Activated B cell treated with CpG ODN at 0.5 μM for 24 hours (primary cell): ENCODE data around the gene LDLRAD4. TPM values are rescaled to one million over a fixed set of nuclear protein-coding genes. Genes with fewer than 3 reads are reported as not detected.

Experiments
- ATAC-seq: fragments of 200-7000 bp; cut with Tn5 transposase; one replicate; pipeline ENCODE4 v1.10.0; 2021; ENCODE audit warnings: low read depth, mild to moderate bottlenecking, moderate library complexity
- CTCF ChIA-PET: fragments of 350-600 bp; sonication (Branson Sonifier 250); formaldehyde crosslinking; loops from one replicate; lab custom pipeline; 2021; ENCODE audit warnings: antibody characterized with exemption; lab: Charles Lee
- POLR2A ChIA-PET: fragments of 350-600 bp; sonication (Branson Sonifier 250); formaldehyde crosslinking; loops from one replicate; lab custom pipeline; 2021; ENCODE audit warnings: antibody characterized with exemption; lab: Charles Lee
- DNase-seq: peaks from one replicate; pipeline ENCODE4 v3.0.0; 2022
- H3K27ac Mint-ChIP-seq: one replicate; pipeline ENCODE4 v1.8.0; 2020; ENCODE audit warnings: mixed read lengths
- H3K27me3 Mint-ChIP-seq: one replicate; pipeline ENCODE4 v1.8.0; 2021; ENCODE audit warnings: mixed read lengths
- H3K36me3 Mint-ChIP-seq: one replicate; pipeline ENCODE4 v1.8.0; 2021; ENCODE audit warnings: low read depth, mixed read lengths
- H3K4me1 Mint-ChIP-seq: one replicate; pipeline ENCODE4 v1.8.0; 2021; ENCODE audit warnings: mixed read lengths
- H3K4me3 Mint-ChIP-seq: one replicate; pipeline ENCODE4 v1.8.0; 2020; ENCODE audit warnings: mild to moderate bottlenecking, mixed read lengths
- H3K9me3 Mint-ChIP-seq: one replicate; pipeline ENCODE4 v1.8.0; 2020; ENCODE audit warnings: mixed read lengths
- intact Hi-C: fragments of 100-400 bp; cut with micrococcal nuclease; formaldehyde crosslinking; loops from one replicate; pipeline ENCODE4 v1.15.1; 2024
- total RNA-seq: library from RNA; stranded (reverse); gene quantifications from 2 replicates; pipeline ENCODE4 v1.2.3, GENCODE V29; 2022
- TF ChIP-seq, protein P1 (sequence below): fragments of 200-600 bp; IDR thresholded peaks from one replicate; pipeline ENCODE4 v1.8.0; 2022; ENCODE audit warnings: antibody characterized with exemption, mild to moderate bottlenecking

The LDLRAD4 gene
- total RNA-seq, 1 donor from 2014 or later = 66.9 TPM

DNA sequence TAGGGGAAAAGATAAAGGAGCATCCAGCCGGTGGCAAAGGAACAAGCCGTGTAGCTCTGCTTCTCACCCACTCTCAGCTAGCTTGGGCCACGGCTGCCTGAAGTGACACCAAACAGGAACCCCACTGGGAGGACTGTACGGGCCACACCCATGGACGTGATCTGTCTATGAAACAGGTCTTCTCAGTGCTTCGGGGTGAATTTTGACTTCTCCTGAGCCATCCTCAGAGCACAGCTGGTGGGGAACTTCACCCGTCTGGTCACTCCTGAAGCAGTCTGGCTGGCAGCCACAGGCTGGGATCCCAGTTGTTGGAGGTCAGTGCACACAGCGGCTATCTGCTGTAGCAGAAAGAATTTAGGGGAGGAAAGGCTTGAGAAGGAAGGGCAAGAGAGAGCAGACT lies 284.0 kb downstream of the LDLRAD4 start:
- DNase-seq (no peak), ATAC-seq (peak; percentile 38)
- intact Hi-C loops = loop anchor here (1.0 to 5.0 kb wide), 3 partner anchors 35 to 127 kb away; no protein-coding TSS in a partner anchor
- ChIA-PET CTCF (interaction anchor here (0.9 to 1.2 kb wide), 2 partner anchors 56 to 287 kb away, joined by 3 read pairs; no protein-coding TSS in a partner anchor), POLR2A (interaction anchor here (1.0 to 1.2 kb wide), 3 partner anchors 38 to 619 kb away, joined by 3 to 8 read pairs (median 6); no protein-coding TSS in a partner anchor)
- Mint-ChIP-seq H3K36me3 (peaks cover 4% of the 10 kb centered on the region), H3K4me3 (peak overlapping the region; percentile 24), H3K9me3 (peaks cover 3% of the 10 kb centered on the region), H3K27ac (peak overlapping the region; percentile 67), H3K4me1 (peaks cover 27% of the 10 kb centered on the region), H3K27me3 (peaks cover 2% of the 10 kb centered on the region)
- TF ChIP-seq, protein P1, sequence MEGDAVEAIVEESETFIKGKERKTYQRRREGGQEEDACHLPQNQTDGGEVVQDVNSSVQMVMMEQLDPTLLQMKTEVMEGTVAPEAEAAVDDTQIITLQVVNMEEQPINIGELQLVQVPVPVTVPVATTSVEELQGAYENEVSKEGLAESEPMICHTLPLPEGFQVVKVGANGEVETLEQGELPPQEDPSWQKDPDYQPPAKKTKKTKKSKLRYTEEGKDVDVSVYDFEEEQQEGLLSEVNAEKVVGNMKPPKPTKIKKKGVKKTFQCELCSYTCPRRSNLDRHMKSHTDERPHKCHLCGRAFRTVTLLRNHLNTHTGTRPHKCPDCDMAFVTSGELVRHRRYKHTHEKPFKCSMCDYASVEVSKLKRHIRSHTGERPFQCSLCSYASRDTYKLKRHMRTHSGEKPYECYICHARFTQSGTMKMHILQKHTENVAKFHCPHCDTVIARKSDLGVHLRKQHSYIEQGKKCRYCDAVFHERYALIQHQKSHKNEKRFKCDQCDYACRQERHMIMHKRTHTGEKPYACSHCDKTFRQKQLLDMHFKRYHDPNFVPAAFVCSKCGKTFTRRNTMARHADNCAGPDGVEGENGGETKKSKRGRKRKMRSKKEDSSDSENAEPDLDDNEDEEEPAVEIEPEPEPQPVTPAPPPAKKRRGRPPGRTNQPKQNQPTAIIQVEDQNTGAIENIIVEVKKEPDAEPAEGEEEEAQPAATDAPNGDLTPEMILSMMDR = no peak

DNA sequence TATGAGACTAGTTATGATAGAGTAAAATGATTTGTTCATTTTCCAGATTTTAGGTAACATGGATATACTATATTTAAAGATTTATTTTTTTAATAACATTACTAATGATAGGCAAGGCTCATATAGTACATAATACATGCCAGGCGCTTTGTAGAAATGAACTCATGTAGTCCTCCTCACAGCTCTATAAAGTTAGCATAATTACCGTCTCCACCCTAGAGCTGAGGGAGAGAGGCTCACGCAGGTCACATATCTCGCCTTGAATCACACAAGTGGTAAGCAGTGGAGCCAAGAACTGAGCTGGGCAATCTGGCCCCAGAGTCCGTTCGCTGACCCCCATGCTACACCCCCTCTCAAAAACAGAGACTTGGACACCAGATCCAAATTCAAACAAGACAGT lies 285.3 kb downstream of the LDLRAD4 start:
- CTCF ChIA-PET = no interaction called here
- H3K4me3 Mint-ChIP-seq = no peak overlapping the region
- no peak for DNase-seq
- ATAC-seq = no peak
- intact Hi-C loops = loop anchor here (5.0 kb wide), 1 partner anchor 33 kb away; no protein-coding TSS in a partner anchor
- H3K9me3 Mint-ChIP-seq = peaks cover 3% of the 10 kb centered on the region
- TF ChIP-seq, protein P1 = no peak
- H3K36me3 Mint-ChIP-seq = peaks cover 2% of the 10 kb centered on the region
- H3K27me3 Mint-ChIP-seq = peaks cover 6% of the 10 kb centered on the region
- H3K4me1 Mint-ChIP-seq = peaks cover 27% of the 10 kb centered on the region
- POLR2A ChIA-PET = no interaction called here
- H3K27ac Mint-ChIP-seq = no peak overlapping the region

DNA sequence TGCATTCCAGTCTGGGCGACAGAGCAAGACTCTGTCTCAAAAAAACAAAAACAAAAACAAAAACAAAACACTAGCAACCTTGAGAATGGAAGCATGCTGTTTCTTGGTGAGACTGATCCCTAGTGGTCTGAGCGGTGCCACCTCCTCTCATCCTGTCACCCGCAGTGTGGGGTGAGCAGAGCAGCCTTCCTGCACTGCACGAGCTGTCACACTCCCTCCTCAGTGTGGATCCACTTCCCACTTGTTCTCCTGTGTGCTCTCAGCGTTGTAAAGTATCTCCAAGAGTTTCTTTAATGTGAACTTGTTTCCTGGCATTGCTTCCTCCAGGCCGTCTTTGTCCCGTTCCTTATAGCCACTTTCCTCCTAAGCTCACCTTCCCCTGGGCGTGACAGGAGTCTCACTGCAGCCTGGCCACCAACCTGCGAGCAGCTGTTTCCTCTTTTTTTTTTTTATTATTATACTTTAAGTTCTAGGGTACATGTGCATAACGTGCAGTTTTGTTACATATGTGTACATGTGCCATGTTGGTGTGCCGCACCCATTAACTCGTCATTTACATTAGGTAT lies 287.3 kb downstream of the LDLRAD4 start:
- H3K27ac Mint-ChIP-seq = no peak overlapping the region
- peaks cover 6% of the 10 kb centered on the region for H3K27me3 Mint-ChIP-seq
- no peaks in the 10 kb centered on the region for H3K36me3 Mint-ChIP-seq
- CTCF ChIA-PET = no interaction called here
- DNase-seq = no peak
- TF ChIP-seq, protein P1 = no peak
- H3K4me1 Mint-ChIP-seq = peaks cover 27% of the 10 kb centered on the region
- ATAC-seq = no peak
- peak overlapping the region; percentile 12 for H3K4me3 Mint-ChIP-seq
- POLR2A ChIA-PET = no interaction called here
- intact Hi-C loops = no loop called here
- H3K9me3 Mint-ChIP-seq = no peaks in the 10 kb centered on the region

DNA sequence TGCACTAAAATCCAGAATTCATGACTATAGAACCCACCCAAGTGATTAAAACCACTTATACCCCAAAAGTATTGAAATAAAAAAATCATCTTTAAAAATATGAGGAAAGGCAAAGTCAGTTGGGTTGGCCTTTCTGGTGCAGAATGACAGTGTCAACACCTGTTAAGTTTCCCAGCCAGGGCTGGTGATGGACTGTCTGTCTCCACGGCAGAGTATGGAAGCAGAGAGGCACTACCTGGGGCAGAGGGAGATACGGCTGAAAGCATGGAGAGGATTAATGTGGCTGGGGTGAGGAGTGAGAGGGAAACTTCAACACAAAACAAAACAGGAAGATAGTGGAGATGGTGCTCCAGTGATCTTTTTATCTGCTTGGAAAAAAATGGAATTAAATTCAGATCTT lies 292.0 kb downstream of the LDLRAD4 start:
- no peak for ATAC-seq
- no peak overlapping the region for H3K27ac Mint-ChIP-seq
- POLR2A ChIA-PET = no interaction called here

DNA sequence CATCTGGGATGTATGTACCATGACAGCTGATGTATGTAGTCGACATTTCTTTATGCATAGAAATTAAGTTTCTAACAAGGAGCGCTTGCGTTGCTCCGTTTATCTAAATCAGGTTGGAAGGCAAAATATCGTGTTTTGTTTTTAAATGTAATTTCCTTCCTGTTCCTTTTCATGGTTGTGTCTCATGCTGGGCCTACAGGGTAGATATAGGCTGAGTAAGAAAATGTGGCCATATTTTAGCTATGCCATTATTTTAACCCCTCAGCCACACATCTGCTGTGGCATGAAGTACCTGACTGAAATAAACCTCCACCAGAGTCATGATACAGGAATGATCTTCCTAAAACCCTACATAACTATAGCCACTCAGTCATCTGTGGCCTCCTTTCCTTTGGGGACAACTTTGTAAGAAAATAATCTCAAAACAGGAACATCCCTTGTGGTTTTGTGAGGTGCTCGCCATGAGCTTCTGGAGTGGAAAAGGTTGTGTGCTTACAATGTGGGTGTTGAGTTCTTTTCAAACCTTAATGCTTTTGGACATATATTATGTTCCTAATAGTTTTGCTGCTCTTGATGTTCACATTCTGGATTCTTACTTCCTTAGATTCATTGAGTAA lies 293.5 kb downstream of the LDLRAD4 start:
- H3K27me3 Mint-ChIP-seq = peaks cover 6% of the 10 kb centered on the region
- H3K27ac Mint-ChIP-seq = no peak overlapping the region
- POLR2A ChIA-PET = no interaction called here
- DNase-seq (no peak), ATAC-seq (no peak)
- TF ChIP-seq, protein P1 = no peak
- CTCF ChIA-PET = no interaction called here
- H3K9me3 Mint-ChIP-seq = no peaks in the 10 kb centered on the region
- no peak overlapping the region for H3K4me3 Mint-ChIP-seq
- H3K36me3 Mint-ChIP-seq = peaks cover 12% of the 10 kb centered on the region
- H3K4me1 Mint-ChIP-seq = peaks cover 15% of the 10 kb centered on the region
- intact Hi-C loops = no loop called here

More for the DNA sequence above, 292.0 kb downstream of the LDLRAD4 start:
- TF ChIP-seq, protein P1 = no peak
- Mint-ChIP-seq H3K27me3 (peaks cover 6% of the 10 kb centered on the region), H3K4me1 (peaks cover 23% of the 10 kb centered on the region), H3K4me3 (no peak overlapping the region), H3K9me3 (no peaks in the 10 kb centered on the region), H3K36me3 (peaks cover 4% of the 10 kb centered on the region)
- intact Hi-C loops = no loop called here
- CTCF ChIA-PET = no interaction called here
- DNase-seq = no peak
